CD14-positive monocyte (primary cell): ENCODE results near the gene DBNDD2. TPM values are rescaled to one million over a fixed set of nuclear protein-coding genes. Genes with fewer than 3 reads are reported as not detected.

ENCODE experiments used
- DNase-seq, 3 donors: peaks; one replicate each; pipeline ENCODE4 v3.0.0-alpha.2; 2011 to 2022
- H2AFZ ChIP-seq: 2 replicates; pipeline ENCODE4 v1.6.0; 2012; ENCODE audit warnings: mild to moderate bottlenecking, low read depth, low read length, inconsistent platforms; ENCODE audit not compliant: insufficient read depth, poor library complexity, severe bottlenecking
- H3K27ac ChIP-seq, 2 donors: 1 replicate in 1 of 2; 2 replicates in 1 of 2; pipeline ENCODE4 v1.5.1; 2012 to 2013; ENCODE audit warnings: low read length in 2 of 2, control low read depth in 1 of 2, inconsistent platforms in 1 of 2, low read depth in 1 of 2, mild to moderate bottlenecking in 1 of 2
- H3K27me3 ChIP-seq, 2 donors: one replicate each; pipeline versions ENCODE4 v1.6.0 to v1.6.1; 2011 to 2013; ENCODE audit warnings: low read length in 2 of 2; ENCODE audit not compliant: control insufficient read depth in 2 of 2, insufficient read depth in 2 of 2
- H3K36me3 ChIP-seq, 2 donors: replicated peaks in 1 of 2; 1 replicate in 1 of 2; 2 replicates in 1 of 2; pipeline versions ENCODE4 v1.5.1 to v1.6.1; 2012 to 2013; ENCODE audit warnings: low read length in 2 of 2, control low read depth in 1 of 2, inconsistent platforms in 1 of 2, mild to moderate bottlenecking in 1 of 2; ENCODE audit not compliant: insufficient read depth in 2 of 2, control insufficient read depth in 1 of 2
- H3K4me1 ChIP-seq, 2 donors: 1 replicate in 1 of 2; 2 replicates in 1 of 2; pipeline versions ENCODE4 v1.5.1 to v1.6.1; 2012 to 2013; ENCODE audit warnings: low read length in 2 of 2, control low read depth in 1 of 2, inconsistent platforms in 1 of 2, mild to moderate bottlenecking in 1 of 2, moderate library complexity in 1 of 2; ENCODE audit not compliant: insufficient read depth in 2 of 2, control insufficient read depth in 1 of 2
- H3K4me2 ChIP-seq: replicated peaks from 2 replicates; pipeline ENCODE3; 2012; ENCODE audit warnings: low read length, moderate library complexity, mild to moderate bottlenecking; ENCODE audit not compliant: poor library complexity, severe bottlenecking; ENCODE audit errors: extremely low read depth
- H3K4me3 ChIP-seq, 3 experiments: fragments of 200-600 bp in 1 of 3; sonication (generic) in 1 of 3; replicated peaks in 1 of 3; 1 replicate in 2 of 3; 2 replicates in 1 of 3; pipeline ENCODE4 v1.5.1; 2011 to 2013; ENCODE audit warnings: low read length in 3 of 3, mild to moderate bottlenecking in 3 of 3, control low read depth in 2 of 3, low read depth in 2 of 3, inconsistent platforms in 1 of 3, moderate library complexity in 1 of 3
- H3K79me2 ChIP-seq: 2 replicates; pipeline ENCODE4 v1.6.0; 2012; ENCODE audit warnings: mild to moderate bottlenecking, control low read depth, inconsistent platforms, low read length, moderate library complexity; ENCODE audit not compliant: insufficient read depth
- H3K9ac ChIP-seq: 2 replicates; pipeline ENCODE4 v1.6.0; 2017; ENCODE audit warnings: low read length, mild to moderate bottlenecking; ENCODE audit not compliant: insufficient read depth, poor library complexity, severe bottlenecking
- H3K9me3 ChIP-seq, 2 donors: replicated peaks in 1 of 2; 1 replicate in 1 of 2; 2 replicates in 1 of 2; pipeline versions ENCODE4 v1.5.1 to v1.6.1; 2012 to 2013; ENCODE audit warnings: low read length in 2 of 2, control low read depth in 1 of 2; ENCODE audit not compliant: control insufficient read depth in 1 of 2, insufficient read depth in 1 of 2
- H4K20me1 ChIP-seq: 2 replicates; pipeline ENCODE4 v1.6.0; 2012; ENCODE audit warnings: mild to moderate bottlenecking, low read length, control low read depth, moderate library complexity; ENCODE audit not compliant: insufficient read depth
- H3K27ac Mint-ChIP-seq, 7 donors: one replicate each; pipeline ENCODE4 v1.8.0; 2020; ENCODE audit warnings: mild to moderate bottlenecking in 7 of 7, mixed read lengths in 7 of 7, moderate library complexity in 6 of 7, inconsistent platforms in 2 of 7
- H3K27me3 Mint-ChIP-seq, 3 donors: one replicate each; pipeline ENCODE4 v1.8.0; 2021 to 2022; ENCODE audit warnings: low read depth in 3 of 3, mild to moderate bottlenecking in 3 of 3, mixed read lengths in 3 of 3, moderate library complexity in 3 of 3, inconsistent platforms in 1 of 3
- H3K36me3 Mint-ChIP-seq, 2 donors: one replicate each; pipeline ENCODE4 v1.8.0; 2020; ENCODE audit warnings: mixed read lengths in 2 of 2, inconsistent platforms in 1 of 2, mild to moderate bottlenecking in 1 of 2
- H3K4me1 Mint-ChIP-seq: one replicate; pipeline ENCODE4 v1.8.0; 2020; ENCODE audit warnings: mild to moderate bottlenecking, mixed read lengths
- H3K4me3 Mint-ChIP-seq, 2 donors: one replicate each; pipeline ENCODE4 v1.8.0; 2020; ENCODE audit warnings: mild to moderate bottlenecking in 2 of 2, mixed read lengths in 2 of 2, moderate library complexity in 1 of 2
- H3K9me3 Mint-ChIP-seq, 7 donors: one replicate each; pipeline ENCODE4 v1.8.0; 2020 to 2022; ENCODE audit warnings: mixed read lengths in 7 of 7, mild to moderate bottlenecking in 6 of 7, moderate library complexity in 6 of 7, inconsistent platforms in 2 of 7
- WGBS: methylation state at CpG from one replicate; pipeline ENCODE4 v1.1.5; 2013; ENCODE audit warnings: missing lambda C conversion rate; ENCODE audit not compliant: insufficient coverage; 5-methylcytosine and 5-hydroxymethylcytosine counted together
- intact Hi-C, 2 donors: fragments of 100-400 bp; cut with micrococcal nuclease; formaldehyde crosslinking; loops; one replicate each; pipeline versions ENCODE4 v1.15.0 to v1.15.1; 2023
- polyA plus RNA-seq, 3 donors: library from polyadenylated mRNA; depleted of rRNA in 1 of 3; unstranded in 2 of 3; stranded (reverse) in 1 of 3; fragments of 300-500 nt in 2 of 3; fragments of >200 nt in 1 of 3; fragmentation: Illumina TruSeq in 2 of 3; gene quantifications; 1 replicate in 2 of 3; 2 replicates in 1 of 3; pipeline ENCODE4 v1.2.3, GENCODE V29; 2012 to 2021
- TF ChIP-seq, protein P1 (sequence below): fragments of 200-600 bp; IDR thresholded peaks from one replicate; pipeline ENCODE4 v1.8.0; 2022; ENCODE audit warnings: antibody characterized with exemption, mild to moderate bottlenecking

DBNDD2 gene
- polyA plus RNA-seq, 3 donors = 15.6 to 22.1 (median 21.9) TPM

GRCh38 chr20:45416917-45417316, 8.8 kb downstream of the DBNDD2 start:
- intact Hi-C loops = loop anchor here in 1 of 2 donors (5.0 kb wide), 1 partner anchor 50 kb away; no protein-coding TSS in a partner anchor
- no CpG with 5 or more reads among the region's 2 CpGs for WGBS
- TF ChIP-seq, protein P1, sequence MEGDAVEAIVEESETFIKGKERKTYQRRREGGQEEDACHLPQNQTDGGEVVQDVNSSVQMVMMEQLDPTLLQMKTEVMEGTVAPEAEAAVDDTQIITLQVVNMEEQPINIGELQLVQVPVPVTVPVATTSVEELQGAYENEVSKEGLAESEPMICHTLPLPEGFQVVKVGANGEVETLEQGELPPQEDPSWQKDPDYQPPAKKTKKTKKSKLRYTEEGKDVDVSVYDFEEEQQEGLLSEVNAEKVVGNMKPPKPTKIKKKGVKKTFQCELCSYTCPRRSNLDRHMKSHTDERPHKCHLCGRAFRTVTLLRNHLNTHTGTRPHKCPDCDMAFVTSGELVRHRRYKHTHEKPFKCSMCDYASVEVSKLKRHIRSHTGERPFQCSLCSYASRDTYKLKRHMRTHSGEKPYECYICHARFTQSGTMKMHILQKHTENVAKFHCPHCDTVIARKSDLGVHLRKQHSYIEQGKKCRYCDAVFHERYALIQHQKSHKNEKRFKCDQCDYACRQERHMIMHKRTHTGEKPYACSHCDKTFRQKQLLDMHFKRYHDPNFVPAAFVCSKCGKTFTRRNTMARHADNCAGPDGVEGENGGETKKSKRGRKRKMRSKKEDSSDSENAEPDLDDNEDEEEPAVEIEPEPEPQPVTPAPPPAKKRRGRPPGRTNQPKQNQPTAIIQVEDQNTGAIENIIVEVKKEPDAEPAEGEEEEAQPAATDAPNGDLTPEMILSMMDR = no peak
- Histone ChIP-seq H2AFZ (peak overlapping the region; percentile 92), H3K4me2 (peak overlapping the region; percentile 96), H3K4me3 (peak overlapping the region; percentile 68 to 91 (median 71)), H3K27ac (peak overlapping the region in 1 of 2 donors; percentile 85), H3K79me2 (peaks cover 35% of the 10 kb centered on the region), H3K27me3 (no peaks in the 10 kb centered on the region), H4K20me1 (peaks cover 6% of the 10 kb centered on the region), H3K36me3 (peaks cover 37 to 40% of the 10 kb centered on the region in 2 donors), H3K9ac (no peak overlapping the region), H3K9me3 (no peaks in the 10 kb centered on the region), H3K4me1 (peaks cover 10 to 22% of the 10 kb centered on the region in 2 donors)
- Mint-ChIP-seq H3K9me3 (no peaks in the 10 kb centered on the region), H3K36me3 (peaks cover 38 to 43% of the 10 kb centered on the region in 2 donors), H3K27me3 (peaks cover 0 to 2% (median 0%) of the 10 kb centered on the region in 3 donors), H3K27ac (peak overlapping the region in 3 of 7 donors; percentile 92 to 96 (median 96)), H3K4me1 (peaks cover 14% of the 10 kb centered on the region), H3K4me3 (peak overlapping the region; percentile 96)
- DNase-seq = no peak

DNA sequence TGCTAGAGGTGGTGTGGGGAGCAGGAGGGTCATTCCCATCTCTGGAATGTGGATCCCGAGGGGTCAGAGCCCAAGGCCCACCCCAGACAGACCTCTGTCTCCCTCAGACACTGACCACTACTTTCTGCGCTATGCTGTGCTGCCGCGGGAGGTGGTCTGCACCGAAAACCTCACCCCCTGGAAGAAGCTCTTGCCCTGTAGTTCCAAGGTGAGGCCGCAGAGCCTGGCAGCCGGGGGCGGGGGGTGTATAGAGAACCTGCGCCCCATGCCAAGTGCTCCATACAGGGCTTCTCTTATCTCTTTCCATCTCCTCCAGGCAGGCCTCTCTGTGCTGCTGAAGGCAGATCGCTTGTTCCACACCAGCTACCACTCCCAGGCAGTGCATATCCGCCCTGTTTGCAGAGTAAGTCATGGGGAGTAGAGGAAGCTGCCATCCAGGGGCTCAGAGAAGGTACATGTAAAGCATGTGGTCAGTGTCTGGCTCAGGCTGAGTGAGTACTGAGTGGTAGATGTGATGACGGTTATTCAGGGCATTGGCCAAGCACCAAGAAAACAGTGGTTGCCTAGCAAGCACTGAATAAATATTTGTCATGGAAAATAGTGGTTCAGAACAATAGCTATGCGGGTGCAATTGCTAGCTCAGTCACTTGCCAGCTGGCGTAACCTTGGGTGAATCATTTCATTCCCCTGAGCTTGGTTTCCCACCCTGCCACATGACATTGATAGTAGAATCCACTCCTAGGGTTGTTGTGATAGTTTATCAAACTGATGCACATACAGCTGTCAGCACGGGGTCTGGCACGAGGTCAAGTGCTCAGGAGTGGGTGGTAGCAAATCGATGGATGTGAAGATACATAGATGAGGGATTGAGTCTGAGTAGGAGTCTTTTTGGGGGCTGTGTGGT, 11.4 kb downstream of the DBNDD2 start:
- peak overlapping the region in 2 of 7 donors; percentile 3 to 31 for H3K27ac Mint-ChIP-seq
- no peak overlapping the region for H3K4me3 Mint-ChIP-seq
- Histone ChIP-seq H3K79me2 (peaks cover 35% of the 10 kb centered on the region), H3K27me3 (no peaks in the 10 kb centered on the region), H2AFZ (no peak overlapping the region), H3K9ac (no peak overlapping the region), H4K20me1 (peaks cover 6% of the 10 kb centered on the region), H3K36me3 (peaks cover 62 to 65% of the 10 kb centered on the region in 2 donors), H3K4me1 (peaks cover 10 to 22% of the 10 kb centered on the region in 2 donors), H3K27ac (no peak overlapping the region), H3K4me2 (no peak overlapping the region), H3K9me3 (no peaks in the 10 kb centered on the region), H3K4me3 (no peak overlapping the region)
- DNase-seq = no peak
- peaks cover 58 to 67% of the 10 kb centered on the region in 2 donors for H3K36me3 Mint-ChIP-seq
- H3K9me3 Mint-ChIP-seq = no peaks in the 10 kb centered on the region
- intact Hi-C loops = loop anchor here in 1 of 2 donors (5.0 kb wide), 1 partner anchor 52 kb away; no protein-coding TSS in a partner anchor
- TF ChIP-seq, protein P1 = no peak
- no peaks in the 10 kb centered on the region for H3K27me3 Mint-ChIP-seq
- WGBS = 94% methylated on average over 11 of the region's 17 CpGs
- peaks cover 14% of the 10 kb centered on the region for H3K4me1 Mint-ChIP-seq
